C4-2B (cell line): ENCODE data around the gene IGSF9.

Experiments
- CTCF ChIP-seq: fragments of 450-650 bp; conservative IDR thresholded peaks from 2 replicates; pipeline ENCODE4 v1.5.1; 2017; ENCODE audit warnings: mild to moderate bottlenecking
- ZFX ChIP-seq: fragments of 450-650 bp; IDR thresholded peaks from 2 replicates; pipeline ENCODE4 v1.6.1; 2017

DNA sequence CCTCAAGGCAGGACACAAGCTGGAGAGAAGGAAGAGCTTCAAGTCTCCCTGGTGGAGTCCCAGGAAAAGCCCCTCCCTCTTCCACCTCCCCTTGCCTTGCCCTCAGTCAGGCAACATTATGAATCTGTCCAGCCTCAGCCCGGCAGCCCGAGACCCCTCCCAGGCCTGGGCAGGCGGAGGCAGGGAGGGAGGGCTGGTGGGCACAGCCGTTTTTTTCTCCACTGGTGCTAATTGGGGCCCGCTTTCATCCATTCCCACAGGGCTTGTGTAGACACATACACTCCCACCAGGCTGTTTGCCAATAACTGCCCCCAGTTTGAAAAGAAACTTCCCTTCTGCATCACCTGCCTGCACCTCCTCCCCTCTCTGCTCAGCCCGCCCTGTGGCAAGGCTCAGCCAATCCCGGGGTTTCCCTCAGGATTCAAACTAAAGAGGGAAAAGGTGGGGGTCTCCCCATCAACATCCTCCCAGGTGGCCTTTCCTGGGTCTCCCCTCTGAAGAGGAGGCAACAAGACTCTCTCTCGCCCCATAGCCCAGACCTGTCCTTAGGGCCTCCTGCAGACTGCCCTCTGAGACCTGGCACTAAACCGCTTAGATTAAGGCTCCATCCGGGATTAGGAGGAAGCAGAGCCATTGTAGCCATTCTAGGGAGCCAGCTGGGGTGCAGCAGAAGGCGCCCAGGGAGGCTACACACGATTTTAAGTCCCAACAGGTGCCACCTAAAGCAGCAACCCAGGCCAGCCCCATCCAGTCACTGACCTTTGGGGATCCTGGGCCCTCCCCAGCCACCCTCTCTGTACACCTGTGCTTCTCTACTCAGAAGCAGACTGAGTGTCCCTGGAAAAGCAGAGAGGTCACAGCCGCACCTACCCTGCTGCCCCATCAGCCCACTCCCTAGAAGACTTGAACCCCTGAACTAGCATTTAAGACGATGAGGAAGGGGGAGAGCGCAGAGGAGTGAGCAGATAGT, 3.5 kb downstream of the IGSF9 start:
- no peak for TF ChIP-seq CTCF
- no peak for TF ChIP-seq ZFX
